ENCODE measurements around the gene RNF5.
A peak's percentile ranks its signal among the peaks of the same experiment; 100 is the strongest.
"Not testable (repeated sequence)": the region's sequence is repeated elsewhere in the genome, so short reads cannot be mapped to it uniquely, and the experiment has no call there.

The RNF5 gene

GRCh38 chr6:32177788-32178546 is at the start of gene RNF5:
RNF5 (plus strand) TSS chr6:32178405; CDS start chr6:32178512, 107 bp downstream.
- DNase-seq = peak; percentile 99

GRCh38 chr6:32128751-32129296 is 49.4 kb upstream of the RNF5 start:
- no peak for DNase-seq

- no peak for DNase-seq
Observed at GRCh38 chr6:32129297-32130088, 48.7 kb upstream of the RNF5 start.

GRCh38 chr6:32131439-32131948 is 46.7 kb upstream of the RNF5 start:
- DNase-seq = no peak

- no peak for DNase-seq
Observed at GRCh38 chr6:32132110-32132509, 46.1 kb upstream of the RNF5 start.

- DNase-seq = no peak
Observed at GRCh38 chr6:32133786-32134185, 44.4 kb upstream of the RNF5 start.

GRCh38 chr6:32137454-32137853 is 40.8 kb upstream of the RNF5 start:
- no peak for DNase-seq

- no peak for DNase-seq
Observed at GRCh38 chr6:32139590-32139989, 38.6 kb upstream of the RNF5 start.

- no peak for DNase-seq
Observed at GRCh38 chr6:32140420-32141046, 37.7 kb upstream of the RNF5 start.

GRCh38 chr6:32144238-32144637 is 34.0 kb upstream of the RNF5 start:
- DNase-seq = not testable (repeated sequence)

GRCh38 chr6:32146287-32146686 is 31.9 kb upstream of the RNF5 start:
- DNase-seq = no peak

- DNase-seq = no peak
Observed at GRCh38 chr6:32146687-32147086, 31.5 kb upstream of the RNF5 start.

GRCh38 chr6:32147401-32148132 is 30.6 kb upstream of the RNF5 start:
- DNase-seq = peak; percentile 22

- peak; percentile 80 for DNase-seq
Observed at GRCh38 chr6:32148289-32149091, 29.7 kb upstream of the RNF5 start.

- DNase-seq = no peak
Observed at GRCh38 chr6:32149092-32149755, 29.0 kb upstream of the RNF5 start.

- no peak for DNase-seq
Observed at GRCh38 chr6:32149932-32150870, 28.0 kb upstream of the RNF5 start.

- DNase-seq = no peak
Observed at GRCh38 chr6:32151181-32151862, 26.9 kb upstream of the RNF5 start.

- no peak for DNase-seq
Observed at GRCh38 chr6:32151863-32152768, 26.1 kb upstream of the RNF5 start, which contains the start of gene PRRT1. PRRT1 (minus strand) TSS chr6:32151939; CDS start chr6:32151827, 112 bp downstream.

All from suppressor macrophage treated with lipopolysaccharide for 4 hours (primary cell).